Calu3 (cell line): Measurements from ENCODE around the gene API5. TPM values are rescaled to one million over a fixed set of nuclear protein-coding genes. Genes with fewer than 3 reads are reported as not detected.

Source experiments
- BruUV-seq: library from RNA; stranded (reverse); fragments of 400-500 nt; replicated peaks from 2 replicates; lab custom pipeline; 2021; lab: Mats Ljungman, UMichigan
- CTCF ChIA-PET: fragments of 300-600 bp; sonication (Branson Sonifier 250); formaldehyde crosslinking; loops from one replicate; lab custom pipeline; 2022; ENCODE audit warnings: antibody characterized with exemption; lab: Charles Lee
- DNase-seq: peaks from one replicate; pipeline ENCODE4 v3.0.0; 2022
- H3K27ac Mint-ChIP-seq: one replicate; pipeline ENCODE4 v1.8.0; 2022; ENCODE audit warnings: mixed read lengths; ENCODE audit not compliant: unreplicated experiment
- H3K27me3 Mint-ChIP-seq: one replicate; pipeline ENCODE4 v1.8.0; 2022; ENCODE audit warnings: mixed read lengths; ENCODE audit not compliant: unreplicated experiment
- H3K36me3 Mint-ChIP-seq: one replicate; pipeline ENCODE4 v1.8.0; 2022; ENCODE audit warnings: mild to moderate bottlenecking, moderate library complexity, mixed read lengths; ENCODE audit not compliant: insufficient read depth, unreplicated experiment
- H3K4me1 Mint-ChIP-seq: one replicate; pipeline ENCODE4 v1.8.0; 2022; ENCODE audit warnings: mild to moderate bottlenecking, low read depth, mixed read lengths; ENCODE audit not compliant: unreplicated experiment
- H3K4me3 Mint-ChIP-seq: one replicate; pipeline ENCODE4 v1.8.0; 2022; ENCODE audit warnings: mild to moderate bottlenecking, low read depth, moderate library complexity, mixed read lengths; ENCODE audit not compliant: unreplicated experiment
- H3K9me3 Mint-ChIP-seq: one replicate; pipeline ENCODE4 v1.8.0; 2022; ENCODE audit warnings: low read depth, mixed read lengths; ENCODE audit not compliant: unreplicated experiment
- CTCF ChIP-seq: fragments of 200-600 bp; IDR thresholded peaks from one replicate; pipeline ENCODE4 v1.8.0; 2022; ENCODE audit warnings: antibody characterized with exemption; ENCODE audit not compliant: unreplicated experiment
- intact Hi-C: fragments of 100-400 bp; cut with micrococcal nuclease; formaldehyde crosslinking; loops from one replicate; pipeline ENCODE4 v1.10.0; 2022; ENCODE audit not compliant: unreplicated experiment
- total RNA-seq: library from RNA; stranded (reverse); gene quantifications from 2 replicates; pipeline ENCODE4 v1.2.3, GENCODE V29; 2022

Gene API5
- total RNA-seq, 1 experiment from 2014 or later, result 114 TPM

DNA sequence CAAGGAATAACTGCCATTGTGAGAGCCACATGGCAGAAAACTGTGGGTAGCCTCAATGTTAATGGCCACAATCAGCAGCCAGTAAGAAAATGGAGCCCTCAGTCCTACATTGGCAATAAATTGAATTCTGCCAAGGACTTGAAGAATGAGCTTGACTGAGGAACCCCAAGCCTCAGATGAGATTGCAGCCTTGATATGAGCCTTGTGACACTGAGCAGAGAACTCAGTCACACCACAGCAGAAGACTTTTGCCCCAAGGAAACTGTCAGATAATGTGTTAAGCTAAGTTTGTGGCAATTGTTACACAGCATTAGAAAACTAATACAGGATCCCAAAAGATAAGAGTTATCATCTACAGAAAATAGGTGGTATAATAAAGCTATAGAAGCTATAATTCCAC is 44.5 kb downstream of the API5 start:
- TF ChIP-seq CTCF, result no peak
- no TSS peak for BruUV-seq
- CTCF ChIA-PET, result interaction anchor here (0.6 to 1.0 kb wide), 2 partner anchors 12 to 44 kb away, joined by 5 to 7 read pairs; partner anchors contain the start of gene API5
- Mint-ChIP-seq H3K4me3 (no peak overlapping the region), H3K4me1 (peaks cover 19% of the 10 kb centered on the region), H3K27me3 (no peaks in the 10 kb centered on the region), H3K27ac (no peak overlapping the region), H3K36me3 (peaks cover 31% of the 10 kb centered on the region), H3K9me3 (no peaks in the 10 kb centered on the region)
- intact Hi-C loops, result no loop called here
- DNase-seq, result no peak

DNA sequence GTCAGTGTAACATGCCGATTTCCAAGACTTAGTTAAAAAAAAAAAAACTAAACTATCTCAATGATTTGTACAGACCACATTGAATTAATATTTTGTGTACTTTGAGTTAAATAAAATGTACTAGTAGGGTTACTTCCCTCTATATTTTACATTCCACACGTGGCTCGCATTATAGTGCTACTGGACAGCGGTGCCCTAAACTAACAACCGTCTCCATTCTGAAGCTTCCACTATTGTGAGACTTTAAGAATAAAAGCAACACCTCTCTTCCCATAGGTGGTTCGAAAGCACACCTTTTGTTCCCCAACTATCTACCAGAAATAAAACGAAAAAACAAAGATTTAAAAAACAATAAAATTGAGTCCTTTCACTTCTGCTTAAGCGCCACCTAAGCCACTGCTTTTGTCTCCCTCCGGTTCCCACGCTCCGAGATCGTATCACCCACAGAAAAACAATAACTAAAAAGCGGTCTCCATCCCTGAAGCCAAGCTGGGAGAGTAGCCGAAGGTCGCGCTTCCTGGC is 46.5 kb downstream of the API5 start:
- peaks cover 25% of the 10 kb centered on the region for H3K36me3 Mint-ChIP-seq
- peaks cover 11% of the 10 kb centered on the region for H3K4me1 Mint-ChIP-seq
- no peaks in the 10 kb centered on the region for H3K9me3 Mint-ChIP-seq
- intact Hi-C loops, result no loop called here
- TF ChIP-seq CTCF, result no peak
- H3K27ac Mint-ChIP-seq, result peak overlapping the region; percentile 89
- BruUV-seq, result TSS peak; percentile 93
- H3K27me3 Mint-ChIP-seq, result no peaks in the 10 kb centered on the region
- CTCF ChIA-PET, result interaction anchor here (0.6 to 1.5 kb wide), 4 partner anchors 21 to 182 kb away, joined by 3 to 7 read pairs (median 4); partner anchors contain the start of gene API5
- peak overlapping the region; percentile 82 for H3K4me3 Mint-ChIP-seq
- DNase-seq, result no peak

GRCh38 chr11:43358801-43359421 is 47.1 kb downstream of the API5 start, which contains the start of gene TTC17:
Gene TTC17, plus strand, starts transcription at chr11:43358920. Its CDS starts 35 bp downstream, at chr11:43358955.
- intact Hi-C loops, result no loop called here
- BruUV-seq, result no TSS peak
- peak; percentile 95 for DNase-seq
- TF ChIP-seq CTCF, result no peak
- CTCF ChIA-PET, result interaction anchor here (1.4 to 1.5 kb wide), 2 partner anchors 47 to 76 kb away, joined by 4 to 7 read pairs; partner anchors contain the start of gene API5
- peaks cover 25% of the 10 kb centered on the region for H3K36me3 Mint-ChIP-seq
- peaks cover 11% of the 10 kb centered on the region for H3K4me1 Mint-ChIP-seq
- peak within 1 kb of the TSS; percentile 89 for H3K27ac Mint-ChIP-seq
- H3K9me3 Mint-ChIP-seq, result no peaks in the 10 kb centered on the region
- no peaks in the 10 kb centered on the region for H3K27me3 Mint-ChIP-seq
- H3K4me3 Mint-ChIP-seq, result peak within 1 kb of the TSS; percentile 82

DNA sequence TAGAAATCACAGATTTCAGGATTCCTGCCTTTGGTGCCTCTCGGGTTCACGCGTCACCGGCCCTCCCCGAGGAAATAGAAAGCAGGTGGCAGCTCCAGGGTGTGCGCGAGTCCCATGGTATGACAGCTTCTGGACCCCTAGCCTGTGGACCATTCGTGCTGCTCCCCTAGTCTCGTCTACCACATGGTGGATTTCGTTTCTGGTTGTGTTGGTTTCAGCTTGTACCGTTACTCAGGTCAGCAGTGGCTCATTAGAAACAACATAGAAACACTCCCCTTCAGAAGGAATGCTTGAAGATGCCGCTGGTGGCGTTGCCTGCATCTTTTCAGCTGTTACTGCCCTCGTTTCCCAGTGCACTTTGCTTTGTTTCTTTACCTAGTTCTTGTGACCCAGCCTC is 47.6 kb downstream of the API5 start:
- CTCF ChIA-PET, result interaction anchor here (1.4 to 1.5 kb wide), 2 partner anchors 48 to 76 kb away, joined by 4 to 7 read pairs; partner anchors contain the start of gene API5
- Mint-ChIP-seq H3K9me3 (no peaks in the 10 kb centered on the region), H3K27me3 (no peaks in the 10 kb centered on the region), H3K4me3 (peak overlapping the region; percentile 82), H3K36me3 (peaks cover 25% of the 10 kb centered on the region), H3K4me1 (peaks cover 11% of the 10 kb centered on the region), H3K27ac (peak overlapping the region; percentile 89)
- no TSS peak for BruUV-seq
- no peak for TF ChIP-seq CTCF
- intact Hi-C loops, result no loop called here
- DNase-seq, result no peak
